Left lung (tissue), 10 donors: ENCODE results near the gene MAN1C1. TPM values are rescaled to one million over a fixed set of nuclear protein-coding genes. Genes with fewer than 3 reads are reported as not detected.

Experiments
- ATAC-seq: fragments of 200-7000 bp; cut with Tn5 transposase; one replicate; pipeline ENCODE4 v1.9.1; 2020; ENCODE audit warnings: moderate library complexity
- DNase-seq, 4 donors: peaks; one replicate each; pipeline ENCODE4 v3.0.0-alpha.2; 2013 to 2020
- H3K27ac ChIP-seq, 2 donors: fragments of 200-600 bp; sonication (generic) in 1 of 2; one replicate each; pipeline versions ENCODE4 v1.5.0 to v1.8.0; 2020 to 2021
- H3K27me3 ChIP-seq, 2 donors: fragments of 200-600 bp; sonication (generic) in 1 of 2; one replicate each; pipeline versions ENCODE4 v1.5.0 to v1.8.0; 2020 to 2021
- H3K36me3 ChIP-seq, 2 donors: fragments of 200-600 bp; sonication (generic) in 1 of 2; one replicate each; pipeline versions ENCODE4 v1.5.0 to v1.8.0; 2020 to 2021
- H3K4me1 ChIP-seq, 2 donors: fragments of 200-600 bp; one replicate each; pipeline ENCODE4 v1.8.0; 2021
- H3K4me3 ChIP-seq, 2 donors: fragments of 200-600 bp; sonication (generic) in 1 of 2; one replicate each; pipeline versions ENCODE4 v1.5.0 to v1.8.0; 2020 to 2021; ENCODE audit warnings: mild to moderate bottlenecking in 1 of 2
- H3K9me3 ChIP-seq, 2 donors: fragments of 200-600 bp; sonication (generic) in 1 of 2; one replicate each; pipeline versions ENCODE4 v1.5.0 to v1.8.0; 2020 to 2021
- CTCF ChIP-seq, 2 donors: fragments of 200-600 bp; sonication (generic) in 1 of 2; IDR thresholded peaks; one replicate each; pipeline versions ENCODE4 v1.5.0 to v1.8.0; 2021; ENCODE audit warnings: antibody characterized with exemption in 2 of 2
- intact Hi-C, 2 donors: fragments of 100-400 bp; cut with DNase I; formaldehyde crosslinking; loops; one replicate each; pipeline versions ENCODE4 v1.11.2 to v1.14.2; 2022
- polyA plus RNA-seq, 6 donors: library from polyadenylated mRNA; unstranded; fragments of 120-200 nt; gene quantifications; one replicate each; pipeline ENCODE4 v1.2.1, GENCODE V29; 2013; ENCODE audit not compliant: insufficient read length in 6 of 6
- total RNA-seq, 2 donors: library from RNA; stranded (reverse); fragmentation: NEBNext Ultra II Directional; extraction: Animal tissue kit (Norgen Biotek cat#: 25700); gene quantifications; one replicate each; pipeline ENCODE4 v1.2.1, GENCODE V29; 2021
- donor health status: DM: no; HTN: yes; CAD: no.
- donor health status: DM: no; HTN: no; CAD: no.

Gene MAN1C1
- total and polyA plus RNA-seq, 8 donors = 14.9 to 20.3 (median 16.1) TPM

GRCh38 chr1:25576459-25577133 lies 40.0 kb upstream of the MAN1C1 start:
- DNase-seq = no peak

GRCh38 chr1:25577134-25577920 lies 39.3 kb upstream of the MAN1C1 start:
- no peaks in the 10 kb centered on the region for H3K36me3 ChIP-seq
- H3K9me3 ChIP-seq = no peaks in the 10 kb centered on the region
- no peak for TF ChIP-seq CTCF (IDR thresholded peaks at IDR 0.05)
- H3K4me3 ChIP-seq = no peak overlapping the region
- H3K27me3 ChIP-seq = no peaks in the 10 kb centered on the region
- no peak overlapping the region for H3K27ac ChIP-seq
- DNase-seq (no peak), ATAC-seq (no peak)
- intact Hi-C loops = no loop called here
- peaks cover 6 to 13% of the 10 kb centered on the region in 2 donors for H3K4me1 ChIP-seq

More at GRCh38 chr1:25576459-25577133, 40.0 kb upstream of the MAN1C1 start:
- H3K27me3 ChIP-seq = no peaks in the 10 kb centered on the region
- H3K4me1 ChIP-seq = peaks cover 6 to 10% of the 10 kb centered on the region in 2 donors
- no peak for ATAC-seq
- no peak for TF ChIP-seq CTCF (IDR thresholded peaks at IDR 0.05)
- H3K27ac ChIP-seq = no peak overlapping the region
- no peaks in the 10 kb centered on the region for H3K36me3 ChIP-seq
- no peaks in the 10 kb centered on the region for H3K9me3 ChIP-seq
- intact Hi-C loops = no loop called here
- no peak overlapping the region for H3K4me3 ChIP-seq

GRCh38 chr1:25579292-25580252 lies 37.0 kb upstream of the MAN1C1 start:
- H3K4me3 ChIP-seq = no peak overlapping the region
- intact Hi-C loops = no loop called here
- H3K27ac ChIP-seq = no peak overlapping the region
- H3K27me3 ChIP-seq = no peaks in the 10 kb centered on the region
- no peak for TF ChIP-seq CTCF (IDR thresholded peaks at IDR 0.05)
- DNase-seq = peak in 2 of 4 donors; percentile 59 to 66
- peaks cover 0 to 4% of the 10 kb centered on the region in 2 donors for H3K4me1 ChIP-seq
- no peaks in the 10 kb centered on the region for H3K36me3 ChIP-seq
- ATAC-seq = no peak
- no peaks in the 10 kb centered on the region for H3K9me3 ChIP-seq

GRCh38 chr1:25580927-25581326 lies 35.7 kb upstream of the MAN1C1 start:
- ATAC-seq (peak; percentile 56), DNase-seq (no peak)
- no peak for TF ChIP-seq CTCF (IDR thresholded peaks at IDR 0.05)
- Histone ChIP-seq H3K4me3 (no peak overlapping the region), H3K27me3 (no peaks in the 10 kb centered on the region), H3K9me3 (no peaks in the 10 kb centered on the region), H3K4me1 (peaks cover 0 to 4% of the 10 kb centered on the region in 2 donors), H3K36me3 (no peaks in the 10 kb centered on the region), H3K27ac (no peak overlapping the region)
- intact Hi-C loops = no loop called here
